ENCODE data around the gene DNAAF5. TPM values are rescaled to one million over a fixed set of nuclear protein-coding genes. Genes with fewer than 3 reads are reported as not detected.

Gene DNAAF5
- total and polyA plus RNA-seq, 2 of the 13 experiments (the other 11 are each of a cell fraction or from before 2014, with no cell fraction given): 11.9 to 21.5 TPM

- no peak for TF ChIP-seq SRSF9 (IDR thresholded peaks at IDR 0.05; ENCODE audit: borderline replicate concordance, insufficient read depth, low read depth, low read length, poor library complexity, severe bottlenecking)
- no peak for TF ChIP-seq IRF1 (CRISPR knock-in tag; IDR thresholded peaks at IDR 0.05; ENCODE audit: low read depth)
- no peak for TF ChIP-seq ZNF549 (CRISPR knock-in tag; IDR thresholded peaks at IDR 0.05)
- TF ChIP-seq ZNF788 (CRISPR knock-in tag; IDR thresholded peaks at IDR 0.05; ENCODE audit: borderline replicate concordance): no peak; the same call in 1 of the 2 replicates
- TF ChIP-seq ZNF841 (CRISPR knock-in tag; IDR thresholded peaks at IDR 0.05; ENCODE audit: borderline replicate concordance): peak; percentile 84; the same call in 1 of the 2 replicates
- peak; percentile 58 for TF ChIP-seq THAP11 (CRISPR knock-in tag; IDR thresholded peaks at IDR 0.05)
- TF ChIP-seq STAT5B (CRISPR knock-in tag; IDR thresholded peaks at IDR 0.05): no peak
- peak; percentile 75; the same call in 1 of the 2 replicates for TF ChIP-seq PAXIP1 (CRISPR knock-in tag; conservative IDR thresholded peaks at IDR 0.05)
- TF ChIP-seq HOMEZ (CRISPR knock-in tag; IDR thresholded peaks at IDR 0.05; ENCODE audit: low read depth): peak; percentile 38; the same call in 1 of the 2 replicates
- TF ChIP-seq ZNF383 (CRISPR knock-in tag; IDR thresholded peaks at IDR 0.05; ENCODE audit: borderline replicate concordance): no peak
- TF ChIP-seq ZFP90 (CRISPR knock-in tag; IDR thresholded peaks at IDR 0.05; ENCODE audit: borderline replicate concordance): peak; percentile 78; the same call in 1 of the 2 replicates
- peak; percentile 78 for TF ChIP-seq MED1 (CRISPR knock-in tag; IDR thresholded peaks at IDR 0.05)
- peak; percentile 68 for TF ChIP-seq IKZF4 (CRISPR knock-in tag; IDR thresholded peaks at IDR 0.05; ENCODE audit: borderline replicate concordance, low read depth, not compliant biosample characterization)
- TF ChIP-seq TFDP2 (CRISPR knock-in tag; IDR thresholded peaks at IDR 0.05): 0 out of 2 replicates have a peak, but pooled peaks have one; percentile 22
- no peak for TF ChIP-seq ZNF3 (CRISPR knock-in tag; IDR thresholded peaks at IDR 0.05)
- TF ChIP-seq HMG20B (CRISPR knock-in tag; conservative IDR thresholded peaks at IDR 0.05): no peak
- TF ChIP-seq ZNF891 (CRISPR knock-in tag; IDR thresholded peaks at IDR 0.05): no peak; the same call in 1 of the 2 replicates
- TF ChIP-seq DRAP1 (CRISPR knock-in tag; IDR thresholded peaks at IDR 0.05): peak; percentile 44; the same call in 1 of the 2 replicates
- TF ChIP-seq ZNF740 (CRISPR knock-in tag; IDR thresholded peaks at IDR 0.05): no peak
- no peak for TF ChIP-seq ZNF580 (CRISPR knock-in tag; IDR thresholded peaks at IDR 0.05; ENCODE audit: borderline replicate concordance, low read depth)
- no peak for TF ChIP-seq NONO (IDR thresholded peaks at IDR 0.05)
- TF ChIP-seq NONO (CRISPR knock-in tag; conservative IDR thresholded peaks at IDR 0.05): peak; percentile 89; the same call in 1 of the 2 replicates
Measured at GRCh38 chr7:732094-732541, 5.6 kb downstream of the DNAAF5 start (continued).

All from HepG2 (cell line).